Measurements from ENCODE around the gene MST1.

The MST1 gene

DNA sequence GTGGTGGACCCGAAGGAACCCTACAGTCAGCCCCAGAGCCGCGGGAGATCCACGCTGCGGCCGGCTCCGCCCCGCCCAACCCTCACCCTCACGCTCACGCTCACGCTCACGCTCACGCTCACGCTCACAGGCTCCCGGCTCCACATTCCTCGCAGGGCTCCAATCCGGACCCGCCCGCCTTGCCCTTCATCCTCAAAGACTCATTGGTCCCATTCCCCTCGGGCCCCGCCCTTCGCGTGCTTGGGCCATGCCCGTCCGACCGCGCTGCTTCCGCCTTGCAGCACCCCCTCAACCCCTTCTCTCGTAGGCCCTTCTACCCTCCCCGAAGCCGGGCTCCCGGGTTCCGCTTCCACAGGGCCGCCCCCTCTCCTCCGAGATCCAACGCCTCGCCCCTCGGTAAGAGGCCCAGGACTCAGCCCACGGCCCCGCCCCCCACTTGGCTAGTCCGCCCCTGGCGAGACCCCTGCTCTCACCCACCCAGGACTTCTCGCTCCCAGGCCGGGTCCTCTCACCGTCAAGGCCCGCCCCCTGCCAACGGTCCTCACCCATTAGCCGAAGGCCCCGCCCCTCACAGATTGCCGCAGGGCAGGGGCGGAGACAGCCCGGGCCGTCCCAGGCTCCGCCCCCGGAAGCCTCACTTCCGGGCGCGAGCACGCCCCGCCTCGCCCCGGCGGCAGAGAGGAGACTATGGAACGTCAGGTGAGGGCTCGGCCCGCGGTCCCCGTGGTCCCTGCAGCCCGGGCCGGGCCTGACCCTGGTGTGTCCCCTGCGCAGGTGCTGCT lies 15.4 kb downstream of the MST1 start, which contains the start of gene APEH:
Gene APEH (plus strand): TSS at position 637 of the 782 bp plus-strand sequence. CDS start 51 bp downstream, at position 688.
- DNase-seq (ENCODE audit: insufficient read length, low spot score) = peak; percentile 97
- TF ChIP-seq, protein P1, sequence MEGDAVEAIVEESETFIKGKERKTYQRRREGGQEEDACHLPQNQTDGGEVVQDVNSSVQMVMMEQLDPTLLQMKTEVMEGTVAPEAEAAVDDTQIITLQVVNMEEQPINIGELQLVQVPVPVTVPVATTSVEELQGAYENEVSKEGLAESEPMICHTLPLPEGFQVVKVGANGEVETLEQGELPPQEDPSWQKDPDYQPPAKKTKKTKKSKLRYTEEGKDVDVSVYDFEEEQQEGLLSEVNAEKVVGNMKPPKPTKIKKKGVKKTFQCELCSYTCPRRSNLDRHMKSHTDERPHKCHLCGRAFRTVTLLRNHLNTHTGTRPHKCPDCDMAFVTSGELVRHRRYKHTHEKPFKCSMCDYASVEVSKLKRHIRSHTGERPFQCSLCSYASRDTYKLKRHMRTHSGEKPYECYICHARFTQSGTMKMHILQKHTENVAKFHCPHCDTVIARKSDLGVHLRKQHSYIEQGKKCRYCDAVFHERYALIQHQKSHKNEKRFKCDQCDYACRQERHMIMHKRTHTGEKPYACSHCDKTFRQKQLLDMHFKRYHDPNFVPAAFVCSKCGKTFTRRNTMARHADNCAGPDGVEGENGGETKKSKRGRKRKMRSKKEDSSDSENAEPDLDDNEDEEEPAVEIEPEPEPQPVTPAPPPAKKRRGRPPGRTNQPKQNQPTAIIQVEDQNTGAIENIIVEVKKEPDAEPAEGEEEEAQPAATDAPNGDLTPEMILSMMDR (IDR thresholded peaks at IDR 0.05; ENCODE audit: insufficient read depth, missing control alignments) = no peak
- FAIRE-seq = no peak

DNA sequence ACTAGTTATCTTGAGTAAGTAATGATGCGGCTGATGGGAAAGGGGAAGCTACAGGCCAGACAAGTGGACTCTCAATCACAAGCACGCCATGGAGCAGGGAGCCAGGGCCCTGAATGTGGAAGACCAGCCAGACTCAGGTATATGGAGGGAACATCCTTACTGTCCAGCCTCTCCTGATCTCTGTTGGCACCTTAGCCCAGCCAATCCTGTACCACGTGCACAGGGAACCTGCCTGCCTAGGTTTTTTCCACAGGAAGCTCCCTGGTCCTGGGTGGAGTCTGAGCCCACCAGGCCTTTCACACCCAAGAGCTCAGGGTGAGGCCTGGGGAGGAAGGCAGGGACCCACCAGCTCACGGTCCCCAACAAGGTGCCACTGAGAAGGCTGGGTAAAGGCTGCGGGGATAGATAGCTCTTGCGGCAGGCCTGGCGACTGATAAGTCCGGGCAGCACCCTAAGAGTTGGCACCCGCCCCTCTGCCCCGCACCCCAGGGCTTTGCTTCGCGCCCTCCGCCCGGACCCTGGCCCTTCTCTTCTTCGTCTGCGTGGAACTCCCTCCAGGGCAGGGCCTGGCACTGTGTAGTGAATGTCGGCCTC lies 16.1 kb downstream of the MST1 start:
- TF ChIP-seq, protein P1 (IDR thresholded peaks at IDR 0.05; ENCODE audit: insufficient read depth, missing control alignments) = no peak
- no peak for FAIRE-seq
- DNase-seq (ENCODE audit: insufficient read length, low spot score) = no peak

DNA sequence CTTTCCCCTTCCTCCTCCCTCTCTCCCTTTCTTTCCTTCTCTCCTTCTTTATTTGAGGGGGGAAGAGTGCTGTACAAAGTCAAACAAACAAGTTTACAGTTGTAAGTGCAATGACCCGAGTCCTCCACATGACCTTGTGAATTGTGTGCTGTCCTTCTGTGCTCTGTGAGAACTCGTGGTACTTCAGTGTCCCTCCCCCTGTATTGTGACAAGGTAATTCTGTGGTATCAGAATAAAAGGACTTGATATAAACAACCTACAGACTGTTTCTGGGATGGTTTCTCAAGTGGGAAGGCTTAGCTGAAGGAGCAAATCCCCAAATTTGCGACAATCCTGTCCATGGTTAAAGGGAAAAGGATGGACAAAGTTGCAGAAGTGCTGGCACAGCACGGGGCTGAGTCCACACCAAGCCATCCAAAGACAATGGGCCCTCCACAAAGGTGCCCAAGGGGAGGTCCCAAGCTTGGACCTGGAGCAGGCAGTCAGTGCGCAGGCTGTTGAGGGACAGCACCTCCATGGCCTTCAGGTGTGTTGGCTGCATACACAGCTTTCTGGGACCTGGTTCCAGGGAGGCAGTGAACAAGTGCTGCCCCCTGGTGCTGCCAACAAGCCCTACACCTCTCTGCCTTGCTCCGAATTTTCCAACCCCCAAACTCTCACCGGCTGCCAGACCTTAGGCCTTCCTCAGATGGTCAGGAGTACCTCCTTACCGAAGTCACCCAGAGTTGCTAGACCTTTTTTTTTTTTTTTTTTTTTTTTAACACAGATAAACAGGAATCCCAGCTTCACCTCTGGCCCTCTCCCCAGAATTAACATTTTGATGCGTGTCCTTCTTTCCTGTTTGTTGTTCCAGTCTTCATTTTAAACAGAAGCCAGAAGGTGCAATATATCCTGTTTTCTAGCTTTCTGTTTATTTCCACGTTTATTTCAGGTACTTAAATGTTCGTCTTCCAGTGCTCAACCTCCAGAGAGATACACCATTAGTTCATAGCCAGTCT lies 17.7 kb downstream of the MST1 start:
- DNase-seq (ENCODE audit: insufficient read length, low spot score) (peak; percentile 85), FAIRE-seq (no peak)
- TF ChIP-seq, protein P1 (IDR thresholded peaks at IDR 0.05; ENCODE audit: insufficient read depth, missing control alignments) = peak; percentile 83

DNA sequence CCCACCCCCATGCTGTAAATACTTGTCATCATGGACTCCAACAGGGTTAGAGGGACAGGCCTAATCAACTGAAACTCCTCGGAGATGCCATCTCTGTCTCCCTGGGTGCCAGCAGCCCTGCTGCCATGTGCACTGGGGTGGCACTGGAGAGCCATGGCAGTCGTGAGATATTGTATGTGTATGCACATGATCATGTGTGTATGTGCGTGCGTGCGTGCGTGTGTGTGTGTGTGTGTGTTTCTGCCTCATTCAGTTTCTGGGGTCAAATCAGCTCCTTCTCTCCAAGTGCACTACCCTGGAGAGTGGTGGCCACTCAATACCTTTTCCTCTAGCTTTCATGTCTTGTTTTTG lies 18.4 kb downstream of the MST1 start:
- FAIRE-seq = no peak
- DNase-seq (ENCODE audit: insufficient read length, low spot score) = no peak
- TF ChIP-seq, protein P1 (IDR thresholded peaks at IDR 0.05; ENCODE audit: insufficient read depth, missing control alignments) = no peak

DNA sequence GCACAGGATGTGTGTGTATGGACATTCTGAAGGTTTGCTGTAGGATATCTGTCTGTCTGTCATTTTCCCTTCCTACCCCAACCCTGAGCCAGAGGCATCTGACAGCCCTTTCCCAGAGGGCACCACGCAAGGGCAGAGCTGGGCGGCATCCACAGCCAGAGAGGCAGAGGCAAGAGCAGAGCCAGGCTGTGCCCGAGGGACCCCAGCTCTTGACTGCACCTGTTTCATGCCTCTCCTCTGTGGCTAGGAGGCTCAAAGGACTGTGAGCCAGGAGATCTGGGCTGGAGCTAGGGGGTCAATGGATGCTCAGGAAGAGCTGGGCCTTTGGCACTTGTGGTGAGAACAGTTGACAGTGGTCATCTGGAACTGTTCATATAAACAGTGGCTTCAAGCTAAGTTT lies 19.9 kb downstream of the MST1 start:
- TF ChIP-seq, protein P1 (IDR thresholded peaks at IDR 0.05; ENCODE audit: insufficient read depth, missing control alignments) = no peak

DNA sequence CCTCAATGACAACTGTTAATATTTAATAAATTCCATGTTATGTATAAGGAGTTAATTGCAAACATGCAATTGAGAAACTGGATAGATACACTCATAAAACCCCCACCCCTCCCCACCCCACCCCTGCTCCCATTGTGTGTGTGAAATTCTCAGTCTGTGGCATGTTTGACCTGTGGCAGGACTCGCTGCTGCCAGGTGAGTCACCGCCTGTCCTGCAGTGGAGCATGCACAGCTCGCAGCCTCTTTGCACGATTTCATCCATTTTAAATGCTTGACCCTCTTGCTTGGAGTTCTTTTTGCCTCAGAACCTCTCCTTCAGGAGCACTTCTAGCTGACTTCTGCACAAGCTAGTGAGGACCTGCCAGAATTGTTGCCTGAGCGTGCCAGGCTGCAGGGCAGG lies 20.4 kb downstream of the MST1 start:
- no peak for DNase-seq (ENCODE audit: insufficient read length, low spot score)

More for the DNA sequence above, 19.9 kb downstream of the MST1 start:
- FAIRE-seq = no peak
- DNase-seq (ENCODE audit: insufficient read length, low spot score) = no peak

More for the DNA sequence above, 20.4 kb downstream of the MST1 start:
- TF ChIP-seq, protein P1 (IDR thresholded peaks at IDR 0.05; ENCODE audit: insufficient read depth, missing control alignments) = no peak
- no peak for FAIRE-seq
